ENCODE measurements around the gene CENPX. TPM values are rescaled to one million over a fixed set of nuclear protein-coding genes. Genes with fewer than 3 reads are reported as not detected.
"Not testable (repeated sequence)": the region's sequence is repeated elsewhere in the genome, so short reads cannot be mapped to it uniquely, and the experiment has no call there.

The CENPX gene
- total and polyA plus RNA-seq, 4 experiments from 2014 or later, result 33.4 to 70.8 (median 36.7) TPM

DNA sequence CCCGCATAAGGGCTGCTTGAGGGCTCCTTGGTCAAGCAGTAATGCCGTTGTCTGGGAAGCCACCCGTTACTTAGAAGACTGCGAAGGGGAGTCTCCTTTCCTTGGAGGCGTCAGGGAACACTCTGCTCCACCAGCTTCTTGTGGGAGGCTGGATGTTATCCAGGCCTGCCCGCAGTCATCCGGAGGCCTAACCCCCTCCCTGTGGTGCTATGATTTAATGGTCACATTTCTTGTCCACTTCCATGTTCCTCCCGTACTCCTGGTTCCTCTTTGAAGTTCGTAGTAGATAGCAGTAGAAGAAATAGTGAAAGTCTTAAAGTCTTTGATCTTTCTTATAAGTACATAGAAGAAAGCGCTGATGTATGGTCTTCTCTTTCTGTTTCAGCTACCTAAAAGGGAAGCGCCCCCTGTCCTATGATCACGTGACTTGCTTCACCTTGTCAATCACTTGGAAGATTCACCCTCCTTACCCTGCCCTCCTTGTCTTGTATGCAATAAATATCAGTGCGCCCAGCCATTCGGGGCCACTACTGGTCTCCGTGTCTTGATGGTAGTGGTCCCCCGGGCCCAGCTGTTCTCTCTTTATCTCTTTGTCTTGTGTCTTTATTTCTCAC lies 16.2 kb upstream of the CENPX start:
- H3K27me3 ChIP-seq (ENCODE audit: insufficient read depth, low read length); H3K36me3 Mint-ChIP-seq; H3K36me3 ChIP-seq (ENCODE audit: insufficient read depth, low read length); H3K27me3 Mint-ChIP-seq; H3K9me3 Mint-ChIP-seq; DNase-seq; H3K4me3 ChIP-seq (ENCODE audit: low read length in 2 of 2); H3K27ac ChIP-seq (ENCODE audit: low read depth, low read length); H3K9me3 ChIP-seq (ENCODE audit: control insufficient read depth in 1 of 2, low read length in 2 of 2): not testable (repeated sequence)
- peaks cover 19% of the 10 kb centered on the region for H3K4me1 ChIP-seq (ENCODE audit: insufficient read depth, low read length)
- ChIA-PET CTCF (ENCODE audit: partially characterized antibody) (interaction anchor here (1.1 to 1.7 kb wide), 4 partner anchors 14 to 113 kb away, joined by 3 to 11 read pairs (median 6); partner anchors contain the start of genes GPS1, LRRC45 and RFNG), POLR2A (ENCODE audit: partially characterized antibody) (interaction anchor here (1.0 to 2.7 kb wide), 3 partner anchors 26 to 162 kb away, joined by 3 to 21 read pairs (median 8); partner anchors contain the start of gene DUS1L)
- Mint-ChIP-seq H3K4me1 (peaks cover 13 to 36% (median 18%) of the 10 kb centered on the region in 4 donors), H3K27ac (peak overlapping the region in 2 of 7 donors; percentile 32 to 59), H3K4me3 (peak overlapping the region in 4 of 8 donors; percentile 26 to 45 (median 34))
- intact Hi-C loops (cut with micrococcal nuclease), result loop anchor here (5.0 to 10.0 kb wide), 3 partner anchors 77 to 376 kb away; partner anchors contain the start of genes HEXD, NOTUM and OGFOD3

DNA sequence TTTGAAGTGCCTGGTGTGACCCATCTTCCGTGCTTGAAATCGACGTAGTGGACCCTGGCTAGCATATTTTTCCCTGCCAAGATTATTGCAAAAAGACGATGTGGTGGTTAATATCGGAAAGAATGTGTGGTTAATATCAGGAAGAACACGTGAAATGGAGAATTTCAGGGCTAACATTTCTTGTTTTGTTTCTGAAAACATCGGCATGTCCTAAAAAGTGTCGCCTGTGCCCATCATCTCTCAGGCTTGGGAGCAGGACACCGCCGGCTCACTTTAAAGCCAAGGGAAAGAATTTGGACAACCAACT lies 15.2 kb upstream of the CENPX start:
- intact Hi-C loops (cut with micrococcal nuclease), result loop anchor here (1.0 to 10.0 kb wide), 8 partner anchors 13 to 377 kb away; partner anchors contain the start of genes DUS1L, FASN, GPS1 and HEXD
- Histone ChIP-seq H3K27me3 (ENCODE audit: insufficient read depth, low read length) (no peaks in the 10 kb centered on the region), H3K27ac (ENCODE audit: low read depth, low read length) (no peak overlapping the region), H3K36me3 (ENCODE audit: insufficient read depth, low read length) (no peaks in the 10 kb centered on the region), H3K4me3 (ENCODE audit: low read length in 2 of 2) (peak overlapping the region; percentile 52 to 80), H3K4me1 (ENCODE audit: insufficient read depth, low read length) (peaks cover 19% of the 10 kb centered on the region), H3K9me3 (ENCODE audit: control insufficient read depth in 1 of 2, low read length in 2 of 2) (no peaks in the 10 kb centered on the region)
- Mint-ChIP-seq H3K4me1 (peaks cover 13 to 36% (median 18%) of the 10 kb centered on the region in 4 donors), H3K36me3 (peaks cover 0 to 6% of the 10 kb centered on the region in 2 donors), H3K27me3 (no peaks in the 10 kb centered on the region), H3K4me3 (peak overlapping the region; percentile 87 to 95 (median 90)), H3K9me3 (no peaks in the 10 kb centered on the region), H3K27ac (peak overlapping the region; percentile 87 to 96 (median 93))
- ChIA-PET CTCF (ENCODE audit: partially characterized antibody) (interaction anchor here (0.7 to 1.7 kb wide), 24 partner anchors 10 to 260 kb away, joined by 3 to 11 read pairs (median 4); partner anchors contain the start of genes CENPX, GPS1, LRRC45 and RFNG), POLR2A (ENCODE audit: partially characterized antibody) (interaction anchor here (0.6 to 2.7 kb wide), 18 partner anchors 14 to 254 kb away, joined by 3 to 26 read pairs (median 8); partner anchors contain the start of genes ASPSCR1, CENPX, DUS1L and FASN)
- no peak for DNase-seq

DNA sequence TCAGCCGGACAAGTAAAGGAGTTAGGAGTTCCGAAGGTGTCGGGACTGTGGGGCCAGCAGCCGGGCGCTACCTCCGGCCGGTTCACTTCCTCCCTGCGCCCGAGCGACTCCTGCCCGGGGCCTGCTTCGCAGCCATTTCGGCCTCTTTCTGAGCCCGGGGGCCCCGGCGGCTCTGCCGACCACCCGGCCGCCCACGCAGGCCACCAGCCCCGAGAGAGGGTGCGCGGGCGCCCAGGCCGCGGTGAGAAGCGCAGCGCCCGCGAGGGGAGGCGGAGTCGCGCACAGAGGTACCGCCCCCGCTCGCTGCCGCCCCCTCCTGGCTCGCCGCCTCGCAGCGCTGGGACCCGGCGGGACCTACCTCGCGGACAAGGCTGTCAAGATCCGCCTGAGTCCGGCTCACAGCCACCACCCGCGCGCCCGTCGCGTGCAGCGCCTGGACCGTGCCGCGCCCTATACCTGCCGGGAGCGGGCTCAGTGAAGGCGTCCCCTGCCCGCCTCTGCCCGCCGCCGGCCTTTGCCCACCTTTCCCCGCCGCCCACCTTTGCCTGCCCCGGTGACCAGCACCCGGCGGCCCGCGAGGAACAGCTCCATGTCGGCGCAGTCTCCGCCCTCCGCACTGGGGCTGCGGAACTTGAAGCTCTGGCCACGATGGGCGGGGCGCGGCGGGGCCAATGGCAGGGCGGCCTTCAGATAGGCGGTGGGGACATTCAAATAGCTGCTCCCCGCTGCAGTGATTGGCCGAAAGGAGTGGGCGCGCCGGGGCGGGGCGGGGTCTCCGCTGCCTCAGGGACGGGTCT lies 14.6 kb upstream of the CENPX start, which contains the start of gene DCXR:
DCXR (minus strand) TSS at position 606 of the 797 bp plus-strand sequence; CDS start at position 591, 15 bp downstream.
- peak within 1 kb of the TSS; percentile 52 to 80 for H3K4me3 ChIP-seq (ENCODE audit: low read length in 2 of 2)
- H3K27me3 ChIP-seq (ENCODE audit: insufficient read depth, low read length), result no peaks in the 10 kb centered on the region
- peak within 1 kb of the TSS; percentile 87 to 95 (median 90) for H3K4me3 Mint-ChIP-seq
- H3K27me3 Mint-ChIP-seq, result no peaks in the 10 kb centered on the region
- H3K27ac ChIP-seq (ENCODE audit: low read depth, low read length), result peak within 1 kb of the TSS; percentile 57
- no peaks in the 10 kb centered on the region for H3K9me3 ChIP-seq (ENCODE audit: control insufficient read depth in 1 of 2, low read length in 2 of 2)
- no peaks in the 10 kb centered on the region for H3K9me3 Mint-ChIP-seq
- POLR2A ChIA-PET (ENCODE audit: partially characterized antibody), result interaction anchor here (0.6 to 2.7 kb wide), 19 partner anchors 15 to 255 kb away, joined by 3 to 26 read pairs (median 7); partner anchors contain the start of genes ASPSCR1, CENPX, DUS1L and FASN
- peak; percentile 95 to 96 (median 95) for DNase-seq
- intact Hi-C loops (cut with micrococcal nuclease), result loop anchor here (1.0 to 10.0 kb wide), 8 partner anchors 14 to 378 kb away; partner anchors contain the start of genes DUS1L, FASN, GPS1 and HEXD
- CTCF ChIA-PET (ENCODE audit: partially characterized antibody), result interaction anchor here (0.7 to 1.7 kb wide), 25 partner anchors 9 to 261 kb away, joined by 3 to 11 read pairs (median 4); partner anchors contain the start of genes CENPX, GPS1, LRRC45 and RFNG
- H3K4me1 Mint-ChIP-seq, result peaks cover 13 to 36% (median 18%) of the 10 kb centered on the region in 4 donors
- H3K27ac Mint-ChIP-seq, result peak within 1 kb of the TSS; percentile 87 to 96 (median 93)
- peaks cover 19% of the 10 kb centered on the region for H3K4me1 ChIP-seq (ENCODE audit: insufficient read depth, low read length)
- H3K36me3 ChIP-seq (ENCODE audit: insufficient read depth, low read length), result no peaks in the 10 kb centered on the region
- H3K36me3 Mint-ChIP-seq, result peaks cover 0 to 6% of the 10 kb centered on the region in 2 donors

DNA sequence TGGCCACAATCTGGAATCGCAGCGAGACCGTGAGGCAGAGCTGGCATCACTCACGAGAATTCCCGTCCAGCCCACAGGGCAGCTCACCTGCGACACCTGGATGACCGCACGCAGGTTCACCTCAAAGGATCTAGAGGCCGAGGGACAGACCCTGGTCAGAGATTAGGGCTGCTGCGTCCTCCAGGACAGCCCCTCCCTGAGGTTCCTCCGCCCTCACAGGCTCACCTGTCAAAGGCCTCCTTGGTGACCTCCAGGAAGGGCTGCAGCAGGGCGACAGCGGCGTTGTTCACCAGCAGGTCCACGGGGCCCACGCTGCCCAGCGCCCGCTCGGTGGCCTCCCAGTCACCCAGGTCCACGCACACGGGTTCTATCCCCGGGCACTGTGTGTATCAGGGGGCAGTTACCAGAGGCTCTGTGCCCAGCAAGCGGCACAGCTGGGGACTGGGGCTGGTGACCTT lies 14.0 kb upstream of the CENPX start:
- no peaks in the 10 kb centered on the region for H3K27me3 Mint-ChIP-seq
- intact Hi-C loops (cut with micrococcal nuclease), result loop anchor here (1.0 to 10.0 kb wide), 8 partner anchors 13 to 378 kb away; partner anchors contain the start of genes DUS1L, FASN, GPS1 and HEXD
- no peaks in the 10 kb centered on the region for H3K9me3 Mint-ChIP-seq
- DNase-seq, result no peak
- Histone ChIP-seq H3K36me3 (ENCODE audit: insufficient read depth, low read length) (no peaks in the 10 kb centered on the region), H3K4me1 (ENCODE audit: insufficient read depth, low read length) (peaks cover 23% of the 10 kb centered on the region), H3K9me3 (ENCODE audit: control insufficient read depth in 1 of 2, low read length in 2 of 2) (no peaks in the 10 kb centered on the region), H3K27me3 (ENCODE audit: insufficient read depth, low read length) (no peaks in the 10 kb centered on the region), H3K4me3 (ENCODE audit: low read length in 2 of 2) (peak overlapping the region; percentile 42 to 80), H3K27ac (ENCODE audit: low read depth, low read length) (peak overlapping the region; percentile 57)
- peaks cover 0 to 6% of the 10 kb centered on the region in 2 donors for H3K36me3 Mint-ChIP-seq
- ChIA-PET POLR2A (ENCODE audit: partially characterized antibody) (interaction anchor here (0.8 to 2.7 kb wide), 7 partner anchors 14 to 90 kb away, joined by 3 to 21 read pairs (median 11); partner anchors contain the start of genes CENPX, DUS1L, FASN and LRRC45), CTCF (ENCODE audit: partially characterized antibody) (interaction anchor here (1.0 to 1.4 kb wide), 3 partner anchors 72 to 90 kb away, joined by 3 read pairs; no protein-coding TSS in a partner anchor)
- peak overlapping the region; percentile 46 to 91 (median 68) for H3K4me3 Mint-ChIP-seq
- peak overlapping the region in 1 of 7 donors; percentile 92 for H3K27ac Mint-ChIP-seq
- H3K4me1 Mint-ChIP-seq, result peaks cover 13 to 36% (median 18%) of the 10 kb centered on the region in 4 donors

DNA sequence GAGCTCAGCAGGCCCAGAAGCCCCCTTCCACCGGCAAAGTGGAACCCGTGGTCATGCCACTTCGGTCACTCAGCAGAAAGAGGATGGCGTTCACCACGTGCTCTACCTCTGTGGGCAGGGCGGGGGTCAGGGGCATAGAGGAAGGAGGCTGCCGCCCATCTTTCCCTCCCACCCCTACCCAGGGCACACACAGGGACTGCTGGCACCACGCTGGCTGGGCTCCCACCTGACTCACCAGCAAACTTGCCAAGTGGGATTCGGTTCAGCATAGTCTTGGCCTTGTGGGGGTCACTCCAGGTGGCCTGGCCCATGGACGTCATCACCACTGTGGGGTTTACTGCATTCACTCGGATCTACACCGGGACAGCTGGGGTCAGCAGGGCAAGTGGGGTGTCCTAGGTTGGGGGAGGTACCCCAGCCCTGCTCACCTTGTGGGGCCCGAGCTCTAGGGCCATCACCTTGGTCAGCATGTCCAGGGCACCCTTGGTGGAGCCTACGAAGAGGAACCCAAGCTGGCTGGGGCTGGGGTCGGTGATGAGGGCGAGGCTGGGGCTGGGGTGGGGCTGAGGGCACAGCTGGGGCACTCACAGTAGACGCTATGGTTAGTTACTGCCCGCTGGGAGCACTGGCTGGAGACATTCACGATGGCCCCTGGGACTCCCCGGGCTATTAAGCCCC lies 13.4 kb upstream of the CENPX start:
- Mint-ChIP-seq H3K27ac (peak overlapping the region in 3 of 7 donors; percentile 29 to 66 (median 41)), H3K9me3 (no peaks in the 10 kb centered on the region), H3K4me3 (peak overlapping the region in 7 of 8 donors; percentile 32 to 91 (median 69)), H3K27me3 (no peaks in the 10 kb centered on the region), H3K4me1 (peaks cover 13 to 36% (median 18%) of the 10 kb centered on the region in 4 donors), H3K36me3 (peaks cover 0 to 6% of the 10 kb centered on the region in 2 donors)
- CTCF ChIA-PET (ENCODE audit: partially characterized antibody), result interaction anchor here (1.0 to 1.4 kb wide), 2 partner anchors 8 to 90 kb away, joined by 3 read pairs; no protein-coding TSS in a partner anchor
- DNase-seq, result no peak
- Histone ChIP-seq H3K27me3 (ENCODE audit: insufficient read depth, low read length) (no peaks in the 10 kb centered on the region), H3K27ac (ENCODE audit: low read depth, low read length) (peak overlapping the region; percentile 57), H3K9me3 (ENCODE audit: control insufficient read depth in 1 of 2, low read length in 2 of 2) (no peaks in the 10 kb centered on the region), H3K36me3 (ENCODE audit: insufficient read depth, low read length) (no peaks in the 10 kb centered on the region), H3K4me3 (ENCODE audit: low read length in 2 of 2) (peak overlapping the region; percentile 42 to 80), H3K4me1 (ENCODE audit: insufficient read depth, low read length) (peaks cover 23% of the 10 kb centered on the region)
- intact Hi-C loops (cut with micrococcal nuclease), result loop anchor here (2.0 to 10.0 kb wide), 4 partner anchors 29 to 379 kb away; partner anchors contain the start of genes DUS1L, HEXD, NOTUM and OGFOD3
- POLR2A ChIA-PET (ENCODE audit: partially characterized antibody), result interaction anchor here (0.8 to 2.7 kb wide), 6 partner anchors 14 to 91 kb away, joined by 3 to 21 read pairs (median 9); partner anchors contain the start of genes CENPX, DUS1L and LRRC45

GRCh38 chr17:82035488-82035887 lies 12.8 kb upstream of the CENPX start:
- H3K4me1 ChIP-seq (ENCODE audit: insufficient read depth, low read length), result peaks cover 23% of the 10 kb centered on the region
- H3K4me3 ChIP-seq (ENCODE audit: low read length in 2 of 2), result no peak overlapping the region
- Mint-ChIP-seq H3K9me3 (no peaks in the 10 kb centered on the region), H3K27ac (peak overlapping the region in 6 of 7 donors; percentile 29 to 90 (median 62)), H3K36me3 (peaks cover 0 to 6% of the 10 kb centered on the region in 2 donors), H3K4me3 (peak overlapping the region; percentile 48 to 80 (median 68)), H3K4me1 (peaks cover 13 to 36% (median 19%) of the 10 kb centered on the region in 4 donors), H3K27me3 (no peaks in the 10 kb centered on the region)
- H3K36me3 ChIP-seq (ENCODE audit: insufficient read depth, low read length), result no peaks in the 10 kb centered on the region
- CTCF ChIA-PET (ENCODE audit: partially characterized antibody), result interaction anchor here (0.8 to 1.4 kb wide), 3 partner anchors 8 to 71 kb away, joined by 3 to 4 read pairs (median 3); partner anchors contain the start of genes CENPX and LRRC45
- POLR2A ChIA-PET (ENCODE audit: partially characterized antibody), result interaction anchor here (1.7 to 1.8 kb wide), 2 partner anchors 15 to 25 kb away, joined by 5 to 6 read pairs; no protein-coding TSS in a partner anchor
- no peaks in the 10 kb centered on the region for H3K27me3 ChIP-seq (ENCODE audit: insufficient read depth, low read length)
- intact Hi-C loops (cut with micrococcal nuclease), result loop anchor here (5.0 to 10.0 kb wide), 3 partner anchors 73 to 379 kb away; partner anchors contain the start of genes HEXD, NOTUM and OGFOD3
- DNase-seq, result no peak
- no peaks in the 10 kb centered on the region for H3K9me3 ChIP-seq (ENCODE audit: control insufficient read depth in 1 of 2, low read length in 2 of 2)
- no peak overlapping the region for H3K27ac ChIP-seq (ENCODE audit: low read depth, low read length)
